ENCODE results near the gene ASL.
A peak's percentile ranks its signal among the peaks of the same experiment; 100 is the strongest.
"Not testable (repeated sequence)": the region's sequence is repeated elsewhere in the genome, so short reads cannot be mapped to it uniquely, and the experiment has no call there.

ASL gene

GRCh38 chr7:66076462-66077329 is 1.1 kb downstream of the ASL start:
- no peak for DNase-seq

- DNase-seq: no peak
These were observed 2.4 kb downstream of the ASL start for GRCh38 chr7:66078067-66078466.

GRCh38 chr7:66082083-66082482 is 6.5 kb downstream of the ASL start:
- DNase-seq: no peak

GRCh38 chr7:66082886-66083415 is 7.3 kb downstream of the ASL start:
- DNase-seq: no peak

- no peak for DNase-seq
These were observed 8.1 kb downstream of the ASL start for GRCh38 chr7:66083677-66084076.

- no peak for DNase-seq
These were observed 13.5 kb downstream of the ASL start for GRCh38 chr7:66088861-66089838.

GRCh38 chr7:66092654-66093053 is 17.0 kb downstream of the ASL start:
- no peak for DNase-seq

GRCh38 chr7:66095010-66095409 is 19.4 kb downstream of the ASL start:
- DNase-seq: no peak

- no peak for DNase-seq
These were observed 23.6 kb downstream of the ASL start for GRCh38 chr7:66099232-66099550.

- DNase-seq: no peak
These were observed 24.2 kb downstream of the ASL start for GRCh38 chr7:66099551-66100407.

GRCh38 chr7:66100408-66101050 is 24.9 kb downstream of the ASL start:
- DNase-seq: no peak

- DNase-seq: not testable (repeated sequence)
These were observed 26.5 kb downstream of the ASL start for GRCh38 chr7:66102168-66102567.

GRCh38 chr7:66103994-66104393 is 28.4 kb downstream of the ASL start:
- not testable (repeated sequence) for DNase-seq

GRCh38 chr7:66105263-66105748 is 29.7 kb downstream of the ASL start:
- DNase-seq: no peak

GRCh38 chr7:66108410-66108809 is 32.8 kb downstream of the ASL start:
- DNase-seq: not testable (repeated sequence)

GRCh38 chr7:66110856-66111255 is 35.2 kb downstream of the ASL start:
- DNase-seq: no peak

GRCh38 chr7:66114743-66115649 is 39.4 kb downstream of the ASL start, which contains the start of gene CRCP:
TSS of gene CRCP (plus strand) at chr7:66114847. CDS start at chr7:66114963, 116 bp downstream.
- peak; percentile 74 for DNase-seq

GRCh38 chr7:66116680-66117420 is 41.2 kb downstream of the ASL start:
- DNase-seq: not testable (repeated sequence)

- DNase-seq: no peak
These were observed 43.0 kb downstream of the ASL start for GRCh38 chr7:66118603-66119002.
